ENCODE results near the gene GIT2. TPM values are rescaled to one million over a fixed set of nuclear protein-coding genes. Genes with fewer than 3 reads are reported as not detected.

GIT2 gene
- total and polyA plus RNA-seq, 2 experiments from 2014 or later, result 15.8 to 20.9 TPM

- Mint-ChIP-seq H3K27ac (no peak overlapping the region), H3K27me3 (ENCODE audit: insufficient read depth, low read depth, poor library complexity) (peaks cover 2% of the 10 kb centered on the region), H3K9me3 (no peaks in the 10 kb centered on the region), H3K36me3 (ENCODE audit: low read depth) (peaks cover 23% of the 10 kb centered on the region), H3K4me3 (no peak overlapping the region), H3K4me1 (no peaks in the 10 kb centered on the region)
- Histone ChIP-seq H3K4me3 (no peak overlapping the region), H3K4me2 (no peak overlapping the region), H4K20me1 (replicated peaks; ENCODE audit: insufficient read depth) (no peaks in the 10 kb centered on the region), H3K27ac (ENCODE audit: low read depth) (no peak overlapping the region), H3K27me3 (ENCODE audit: insufficient read depth) (no peaks in the 10 kb centered on the region), H3K4me1 (ENCODE audit: insufficient read depth) (no peaks in the 10 kb centered on the region), H3K79me2 (replicated peaks; ENCODE audit: insufficient read depth) (no peaks in the 10 kb centered on the region), H3K9me2 (ENCODE audit: insufficient read depth) (no peaks in the 10 kb centered on the region), H3K36me3 (ENCODE audit: insufficient read depth) (no peaks in the 10 kb centered on the region; the same call in 1 of the 2 replicates), H2AFZ (no peak overlapping the region), H3F3A (replicated peaks; ENCODE audit: low read depth) (no peaks in the 10 kb centered on the region)
- DNase-seq (ENCODE audit: low spot score), result no peak
- no peak for TF ChIP-seq ZNF114 (CRISPR knock-in tag; IDR thresholded peaks at IDR 0.05)
- TF ChIP-seq REST (IDR thresholded peaks at IDR 0.05; ENCODE audit: unreplicated experiment), result no peak
- no peak for TF ChIP-seq ETS1 (IDR thresholded peaks at IDR 0.05)
- no peak for TF ChIP-seq ZNF462 (CRISPR knock-in tag; IDR thresholded peaks at IDR 0.05)
- TF ChIP-seq STAT1 (IDR thresholded peaks at IDR 0.05; ENCODE audit: unreplicated experiment), result no peak
- TF ChIP-seq ZNF331 (CRISPR knock-in tag; IDR thresholded peaks at IDR 0.05; ENCODE audit: low read depth), result no peak
- no peak for TF ChIP-seq CREB1 (CRISPR knock-in tag; IDR thresholded peaks at IDR 0.05; ENCODE audit: low read depth)
- no peak for TF ChIP-seq NANOG (IDR thresholded peaks at IDR 0.05; ENCODE audit: borderline replicate concordance)
- TF ChIP-seq EZH2 (IDR thresholded peaks at IDR 0.05; ENCODE audit: low read depth, unreplicated experiment), result no peak
- no peak for ATAC-seq
These were observed 37.8 kb downstream of the GIT2 start for GRCh38 chr12:109958374-109958773.

Measured in GM23338 (cell line).